Measurements from ENCODE around the gene B3GNT5. TPM values are rescaled to one million over a fixed set of nuclear protein-coding genes. Genes with fewer than 3 reads are reported as not detected.

B3GNT5 gene
- total RNA-seq, 1 donor from 2014 or later = 17.7 TPM

DNA sequence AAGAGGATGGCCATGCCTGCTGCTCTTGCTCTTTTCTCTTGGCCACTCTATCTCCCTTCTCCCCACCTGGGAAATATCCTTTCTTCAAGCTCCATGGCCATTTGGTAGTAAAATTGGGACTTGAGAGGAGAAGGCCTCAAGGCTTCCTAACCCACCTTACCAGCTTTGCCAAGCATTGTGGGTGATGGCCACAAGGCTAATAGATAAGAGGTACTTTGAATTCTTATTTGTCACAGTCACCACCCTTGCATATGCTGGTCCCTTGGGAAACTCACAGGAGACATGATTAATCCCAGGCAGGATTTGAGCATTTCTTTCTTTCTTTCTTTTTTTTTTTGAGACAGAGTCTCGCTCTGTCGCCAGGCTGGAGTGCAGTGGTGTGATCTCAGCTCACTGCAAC is 37.2 kb downstream of the B3GNT5 start:
- Mint-ChIP-seq H3K36me3 (ENCODE audit: low read depth) (peaks cover 13% of the 10 kb centered on the region), H3K9me3 (no peaks in the 10 kb centered on the region), H3K4me1 (ENCODE audit: low read depth) (peaks cover 22% of the 10 kb centered on the region), H3K27me3 (ENCODE audit: insufficient read depth) (no peaks in the 10 kb centered on the region), H3K4me3 (no peak overlapping the region), H3K27ac (no peak overlapping the region)
- no peak for DNase-seq (ENCODE audit: low spot score)
- intact Hi-C loops (cut with micrococcal nuclease) = no loop called here

DNA sequence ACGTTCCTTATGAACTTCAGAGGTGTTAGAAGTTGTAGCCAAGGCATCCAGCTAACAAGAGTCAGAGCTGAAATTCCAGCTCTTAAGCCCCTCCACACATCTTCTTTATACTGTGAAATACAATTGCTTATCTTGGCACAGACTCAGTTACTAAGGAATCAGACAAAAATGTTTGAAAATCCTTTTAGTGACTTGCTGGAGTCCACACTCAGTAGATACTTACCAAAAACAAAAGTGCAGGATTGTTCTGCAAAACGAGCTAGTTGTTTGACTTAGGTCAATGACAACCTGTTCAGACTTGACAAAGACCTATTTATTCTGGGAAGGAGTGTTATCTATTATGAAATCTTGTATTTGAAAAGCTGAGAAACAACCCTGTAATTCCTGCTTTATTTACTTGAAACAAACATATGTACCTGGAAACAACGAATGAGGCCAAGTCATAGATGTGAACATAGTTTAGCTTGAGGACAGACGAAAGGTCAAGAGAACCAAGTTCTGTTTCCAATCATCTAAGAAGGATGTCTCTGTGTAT is 38.5 kb downstream of the B3GNT5 start:
- Mint-ChIP-seq H3K27ac (no peak overlapping the region), H3K4me3 (no peak overlapping the region), H3K4me1 (ENCODE audit: low read depth) (peaks cover 9% of the 10 kb centered on the region), H3K36me3 (ENCODE audit: low read depth) (peaks cover 13% of the 10 kb centered on the region), H3K27me3 (ENCODE audit: insufficient read depth) (no peaks in the 10 kb centered on the region), H3K9me3 (no peaks in the 10 kb centered on the region)
- intact Hi-C loops (cut with micrococcal nuclease) = no loop called here
- DNase-seq (ENCODE audit: low spot score) = no peak

DNA sequence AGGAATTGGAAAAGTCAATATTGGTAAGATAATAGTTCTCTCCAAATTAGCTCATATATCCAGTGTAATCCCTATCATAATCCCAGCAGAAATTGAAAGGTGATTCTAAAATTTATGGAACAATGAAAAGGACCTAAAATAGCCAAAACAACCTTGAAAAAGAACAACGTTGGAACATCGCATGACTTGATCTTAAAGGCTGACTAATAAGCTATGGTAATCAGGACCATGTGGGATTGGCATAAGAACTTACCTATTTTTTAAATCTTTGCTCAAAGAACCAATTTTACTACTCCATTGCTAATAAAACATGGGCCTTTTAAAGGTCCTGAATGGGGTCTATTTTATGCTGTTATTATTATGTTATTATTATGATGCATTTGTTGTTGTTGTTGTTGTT is 40.9 kb downstream of the B3GNT5 start:
- Mint-ChIP-seq H3K36me3 (ENCODE audit: low read depth) (peaks cover 9% of the 10 kb centered on the region), H3K4me1 (ENCODE audit: low read depth) (no peaks in the 10 kb centered on the region), H3K9me3 (no peaks in the 10 kb centered on the region), H3K27ac (no peak overlapping the region), H3K4me3 (no peak overlapping the region), H3K27me3 (ENCODE audit: insufficient read depth) (no peaks in the 10 kb centered on the region)
- intact Hi-C loops (cut with micrococcal nuclease) = no loop called here
- no peak for DNase-seq (ENCODE audit: low spot score)

DNA sequence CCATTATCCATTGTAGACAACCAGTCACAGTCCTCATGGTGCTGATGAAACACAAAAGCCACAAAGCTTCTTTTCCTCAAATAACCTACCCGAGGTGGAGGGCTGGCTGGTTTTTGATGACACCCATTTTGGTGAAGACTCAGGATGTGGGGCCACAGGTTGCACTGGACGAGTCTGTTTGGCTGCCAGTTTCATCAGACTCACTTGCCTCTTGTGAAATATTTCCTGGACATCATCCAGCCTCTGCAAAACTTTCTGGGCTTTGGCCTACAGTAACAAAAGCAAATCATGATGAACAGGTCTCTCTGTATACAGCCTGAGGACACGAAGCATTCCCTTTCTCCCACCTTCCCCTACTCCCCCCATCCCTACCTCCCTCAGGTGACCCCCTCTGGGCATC is 42.2 kb downstream of the B3GNT5 start:
- DNase-seq (ENCODE audit: low spot score) = no peak
- no peak overlapping the region for H3K4me3 Mint-ChIP-seq
- intact Hi-C loops (cut with micrococcal nuclease) = no loop called here
- no peak overlapping the region for H3K27ac Mint-ChIP-seq
- H3K9me3 Mint-ChIP-seq = no peaks in the 10 kb centered on the region
- no peaks in the 10 kb centered on the region for H3K4me1 Mint-ChIP-seq (ENCODE audit: low read depth)
- H3K27me3 Mint-ChIP-seq (ENCODE audit: insufficient read depth) = no peaks in the 10 kb centered on the region
- H3K36me3 Mint-ChIP-seq (ENCODE audit: low read depth) = peaks cover 9% of the 10 kb centered on the region

DNA sequence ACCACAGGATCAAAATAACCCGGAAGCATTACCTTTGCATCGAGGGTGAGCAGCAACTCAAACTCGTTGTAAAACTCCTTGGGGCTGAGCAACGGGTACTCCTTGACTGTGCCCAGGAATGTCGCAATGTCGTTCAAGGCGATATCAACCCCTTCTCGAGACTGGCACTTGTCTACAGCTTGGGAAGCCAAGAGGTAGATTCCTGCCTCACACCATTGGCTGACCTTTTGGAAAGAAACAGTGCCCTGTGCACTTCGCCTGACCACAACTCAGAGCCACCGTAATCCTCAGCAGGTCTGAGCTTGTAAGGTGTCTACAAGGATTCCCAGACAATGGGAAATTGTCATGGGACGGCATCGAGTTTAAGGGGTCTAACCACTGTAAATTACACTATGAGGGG is 43.9 kb downstream of the B3GNT5 start:
- H3K36me3 Mint-ChIP-seq (ENCODE audit: low read depth) = peaks cover 3% of the 10 kb centered on the region
- H3K4me1 Mint-ChIP-seq (ENCODE audit: low read depth) = peaks cover 4% of the 10 kb centered on the region

DNA sequence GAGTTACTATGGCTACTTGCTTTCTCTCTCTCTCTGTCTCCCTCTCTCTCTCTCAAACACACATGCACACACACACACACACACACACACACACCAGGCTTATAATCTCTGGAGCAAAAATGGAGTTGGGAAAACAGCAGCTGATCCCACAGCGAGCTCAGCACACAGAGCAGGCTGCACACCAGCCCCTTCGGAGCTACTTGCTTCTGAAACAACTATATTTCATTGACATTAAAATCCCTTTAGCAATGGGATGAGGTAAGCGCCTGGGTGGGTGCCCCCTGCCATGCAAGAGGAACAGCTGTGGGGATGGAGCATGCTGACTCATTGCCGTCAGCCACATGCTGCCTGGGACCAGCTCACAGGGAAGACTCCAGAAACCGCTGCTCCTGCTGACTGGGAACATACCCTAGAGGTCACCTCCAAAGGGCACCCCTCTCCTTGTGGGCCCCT is 45.7 kb downstream of the B3GNT5 start:
- intact Hi-C loops (cut with micrococcal nuclease) = no loop called here
- H3K4me3 Mint-ChIP-seq = no peak overlapping the region
- H3K27me3 Mint-ChIP-seq (ENCODE audit: insufficient read depth) = no peaks in the 10 kb centered on the region
- peaks cover 3% of the 10 kb centered on the region for H3K36me3 Mint-ChIP-seq (ENCODE audit: low read depth)
- H3K27ac Mint-ChIP-seq = no peak overlapping the region
- H3K9me3 Mint-ChIP-seq = no peaks in the 10 kb centered on the region
- peaks cover 20% of the 10 kb centered on the region for H3K4me1 Mint-ChIP-seq (ENCODE audit: low read depth)
- DNase-seq (ENCODE audit: low spot score) = no peak

More for the DNA sequence above, 43.9 kb downstream of the B3GNT5 start:
- intact Hi-C loops (cut with micrococcal nuclease) = no loop called here
- Mint-ChIP-seq H3K27ac (no peak overlapping the region), H3K4me3 (no peak overlapping the region), H3K27me3 (ENCODE audit: insufficient read depth) (no peaks in the 10 kb centered on the region), H3K9me3 (no peaks in the 10 kb centered on the region)
- no peak for DNase-seq (ENCODE audit: low spot score)

DNA sequence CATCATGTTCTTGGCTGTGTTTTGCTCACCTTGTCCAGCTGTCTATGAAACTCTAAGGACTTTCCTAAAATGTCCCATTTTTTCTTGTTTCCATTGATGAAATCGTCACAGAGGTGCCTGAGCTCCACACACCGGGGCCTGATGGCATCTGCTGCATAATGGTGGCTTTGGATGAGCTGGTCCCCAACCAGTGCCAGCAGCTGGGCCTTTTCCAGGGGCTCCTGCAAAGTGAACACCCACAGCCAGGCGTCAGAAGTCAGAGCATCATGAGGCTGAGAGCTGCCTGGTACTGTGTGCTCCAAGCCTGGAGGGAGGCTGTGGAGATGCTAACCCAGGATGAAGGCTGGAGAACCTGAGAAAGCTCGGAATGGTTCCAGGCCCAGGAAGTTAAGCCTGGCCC is 46.9 kb downstream of the B3GNT5 start:
- no peak overlapping the region for H3K27ac Mint-ChIP-seq
- peaks cover 24% of the 10 kb centered on the region for H3K4me1 Mint-ChIP-seq (ENCODE audit: low read depth)

DNA sequence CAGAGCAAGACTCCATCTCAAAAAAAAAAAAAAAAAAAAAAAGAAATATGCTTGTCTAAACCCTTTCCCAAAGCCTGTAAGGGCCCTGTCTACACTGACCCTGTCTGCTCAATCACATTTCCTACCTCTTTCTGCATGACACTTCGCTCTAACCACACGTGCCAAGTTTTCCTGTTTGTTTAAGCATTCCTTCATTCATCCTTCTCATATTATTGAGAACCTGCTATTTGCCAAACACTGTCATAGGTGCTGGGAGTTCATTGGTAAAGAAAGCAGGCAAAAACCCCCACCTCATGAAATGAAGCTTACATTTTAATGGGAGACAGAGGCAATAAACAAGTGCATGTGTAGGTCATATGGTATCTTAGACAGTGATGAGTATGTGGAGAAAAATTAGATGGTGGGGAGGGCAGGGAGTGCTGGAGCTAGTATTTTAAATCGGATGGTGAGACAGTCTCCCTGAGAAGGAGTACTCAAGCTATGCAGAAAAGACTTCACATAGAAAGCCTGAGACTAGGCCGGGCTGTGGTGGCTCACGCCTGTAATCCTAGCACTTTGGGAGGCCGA is 48.0 kb downstream of the B3GNT5 start:
- Mint-ChIP-seq H3K4me3 (no peak overlapping the region), H3K27me3 (ENCODE audit: insufficient read depth) (no peaks in the 10 kb centered on the region), H3K27ac (no peak overlapping the region), H3K9me3 (no peaks in the 10 kb centered on the region), H3K4me1 (ENCODE audit: low read depth) (peaks cover 25% of the 10 kb centered on the region), H3K36me3 (ENCODE audit: low read depth) (peaks cover 2% of the 10 kb centered on the region)
- intact Hi-C loops (cut with micrococcal nuclease) = no loop called here
- DNase-seq (ENCODE audit: low spot score) = no peak

More for the DNA sequence above, 46.9 kb downstream of the B3GNT5 start:
- Mint-ChIP-seq H3K4me3 (no peak overlapping the region), H3K36me3 (ENCODE audit: low read depth) (peaks cover 3% of the 10 kb centered on the region), H3K9me3 (no peaks in the 10 kb centered on the region), H3K27me3 (ENCODE audit: insufficient read depth) (no peaks in the 10 kb centered on the region)
- intact Hi-C loops (cut with micrococcal nuclease) = no loop called here
- DNase-seq (ENCODE audit: low spot score) = no peak

DNA sequence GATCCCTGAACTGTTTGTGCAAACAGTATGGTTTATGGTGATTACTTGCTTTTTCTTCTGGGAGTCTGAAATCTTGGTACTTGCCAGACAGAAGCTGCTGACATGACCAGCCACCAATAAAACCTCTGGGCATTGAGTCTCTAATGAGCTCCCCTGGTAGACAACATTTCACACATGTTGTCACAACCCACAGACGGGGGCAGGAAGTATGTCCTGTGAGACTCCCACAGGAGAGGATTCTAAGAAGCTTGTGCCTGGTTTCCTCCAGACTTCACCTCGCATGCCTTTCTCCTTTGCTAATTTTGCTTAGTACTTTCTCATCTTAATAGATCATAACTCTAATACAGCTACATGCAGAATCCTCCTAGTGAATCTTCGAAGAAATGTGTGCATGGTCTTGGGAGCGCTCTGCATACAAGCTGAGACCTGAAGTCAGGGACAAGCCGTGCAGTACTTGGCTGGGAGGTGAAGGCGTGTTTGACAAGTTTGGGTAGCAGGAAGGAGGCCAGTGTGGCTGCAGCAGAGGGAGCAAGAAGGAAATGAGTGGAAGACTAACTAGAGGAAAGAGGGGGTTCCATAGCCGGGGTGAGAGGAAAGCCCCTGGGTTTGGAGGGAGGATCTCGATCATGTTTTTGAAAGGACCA is 49.0 kb downstream of the B3GNT5 start:
- intact Hi-C loops (cut with micrococcal nuclease) = no loop called here
- H3K36me3 Mint-ChIP-seq (ENCODE audit: low read depth) = peaks cover 6% of the 10 kb centered on the region
- H3K4me1 Mint-ChIP-seq (ENCODE audit: low read depth) = peaks cover 35% of the 10 kb centered on the region
- no peak for DNase-seq (ENCODE audit: low spot score)
- no peaks in the 10 kb centered on the region for H3K9me3 Mint-ChIP-seq
- no peaks in the 10 kb centered on the region for H3K27me3 Mint-ChIP-seq (ENCODE audit: insufficient read depth)
- H3K4me3 Mint-ChIP-seq = no peak overlapping the region
- H3K27ac Mint-ChIP-seq = peak overlapping the region; percentile 7

DNA sequence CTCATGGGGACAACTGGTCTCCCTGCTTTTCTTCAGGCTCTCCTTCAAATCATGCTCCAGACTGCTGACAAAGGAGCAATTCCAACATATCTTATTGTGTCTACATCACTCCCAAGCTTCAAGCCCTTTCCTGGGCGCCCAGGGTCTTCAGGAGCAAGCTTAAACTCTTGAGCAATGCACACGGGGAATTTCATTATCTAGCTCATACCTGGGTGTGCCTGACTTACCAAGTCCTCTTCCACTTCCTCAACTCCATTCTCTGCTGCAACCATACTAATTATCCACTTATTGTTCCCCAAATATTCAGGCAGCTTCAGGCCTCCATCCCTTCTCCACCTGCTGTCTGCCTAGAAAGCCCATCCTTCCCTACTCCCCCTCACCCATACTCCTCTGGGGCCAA is 50.6 kb downstream of the B3GNT5 start:
- Mint-ChIP-seq H3K9me3 (no peaks in the 10 kb centered on the region), H3K27me3 (ENCODE audit: insufficient read depth) (no peaks in the 10 kb centered on the region), H3K36me3 (ENCODE audit: low read depth) (peaks cover 5% of the 10 kb centered on the region), H3K4me3 (no peak overlapping the region), H3K4me1 (ENCODE audit: low read depth) (peaks cover 44% of the 10 kb centered on the region), H3K27ac (no peak overlapping the region)
- intact Hi-C loops (cut with micrococcal nuclease) = no loop called here
- DNase-seq (ENCODE audit: low spot score) = no peak

DNA sequence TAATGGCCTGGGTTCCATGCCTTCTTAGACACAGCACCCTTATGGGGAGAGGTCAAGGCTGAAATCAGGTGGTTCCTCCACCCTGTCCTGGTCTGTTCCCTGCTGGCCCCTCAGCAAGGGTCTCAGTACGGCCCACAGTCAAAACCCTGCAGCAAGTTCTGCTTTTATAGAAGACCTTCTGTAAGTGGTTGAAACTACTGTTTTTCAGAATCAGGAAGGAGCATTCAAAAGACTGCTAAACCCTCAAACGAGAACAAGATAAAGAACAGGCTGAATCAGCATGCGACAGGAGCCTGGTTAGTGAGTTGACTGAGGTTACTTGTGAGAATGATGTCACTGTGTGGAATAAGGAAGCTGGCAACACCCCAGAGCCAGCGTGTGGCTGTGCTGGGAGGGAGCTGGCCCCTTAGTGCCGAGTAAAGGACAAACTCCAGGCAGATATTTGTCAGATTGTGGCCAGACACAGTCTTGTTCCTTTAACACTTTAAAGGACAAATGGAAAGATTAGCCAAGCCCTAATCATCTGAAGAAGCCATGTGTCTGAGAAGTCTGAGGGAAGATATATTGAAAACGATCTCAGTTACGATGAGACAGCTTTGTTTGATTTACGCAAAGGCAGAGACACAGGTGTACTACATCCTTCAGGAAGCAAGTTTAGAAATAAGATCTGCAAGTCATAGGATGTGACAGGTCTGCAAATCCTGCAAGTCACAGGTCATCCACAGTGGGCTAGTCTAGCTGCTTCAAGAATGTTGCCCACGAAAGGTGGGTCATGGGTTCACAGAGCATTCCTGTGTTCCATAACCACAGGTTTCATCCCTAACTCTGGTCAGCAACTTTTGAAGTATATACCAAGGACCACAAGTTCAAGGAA is 54.0 kb downstream of the B3GNT5 start:
- no peaks in the 10 kb centered on the region for H3K9me3 Mint-ChIP-seq
- intact Hi-C loops (cut with micrococcal nuclease) = loop anchor here (1.0 to 5.0 kb wide), 3 partner anchors 22 to 40 kb away; no protein-coding TSS in a partner anchor
- H3K4me1 Mint-ChIP-seq (ENCODE audit: low read depth) = peaks cover 39% of the 10 kb centered on the region
- peaks cover 9% of the 10 kb centered on the region for H3K36me3 Mint-ChIP-seq (ENCODE audit: low read depth)
- peak overlapping the region; percentile 53 for H3K4me3 Mint-ChIP-seq
- DNase-seq (ENCODE audit: low spot score) = peak; percentile 28
- no peaks in the 10 kb centered on the region for H3K27me3 Mint-ChIP-seq (ENCODE audit: insufficient read depth)
- H3K27ac Mint-ChIP-seq = peak overlapping the region; percentile 72

DNA sequence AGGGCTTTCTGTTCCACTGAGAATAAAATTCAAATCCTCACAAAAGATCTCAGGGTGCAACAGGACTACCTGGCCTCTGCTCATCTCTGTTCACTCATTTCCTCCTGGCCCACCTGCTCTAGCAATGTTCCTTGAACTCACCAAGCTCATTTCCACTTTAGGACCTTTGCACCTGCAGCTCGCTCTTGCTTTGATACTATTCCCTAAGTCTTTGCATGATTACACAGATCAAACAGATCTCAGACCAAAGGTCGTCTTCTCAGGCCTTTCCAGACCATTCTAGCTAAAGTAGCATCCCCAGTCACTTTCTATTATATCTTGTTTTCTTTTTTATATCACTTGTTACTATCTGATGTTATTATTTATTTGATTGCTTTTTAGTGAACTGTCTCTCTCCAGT is 54.7 kb downstream of the B3GNT5 start:
- intact Hi-C loops (cut with micrococcal nuclease) = loop anchor here (1.0 to 5.0 kb wide), 3 partner anchors 22 to 40 kb away; no protein-coding TSS in a partner anchor
- Mint-ChIP-seq H3K27me3 (ENCODE audit: insufficient read depth) (no peaks in the 10 kb centered on the region), H3K9me3 (no peaks in the 10 kb centered on the region), H3K4me3 (no peak overlapping the region), H3K36me3 (ENCODE audit: low read depth) (peaks cover 10% of the 10 kb centered on the region), H3K4me1 (ENCODE audit: low read depth) (peaks cover 32% of the 10 kb centered on the region), H3K27ac (no peak overlapping the region)
- DNase-seq (ENCODE audit: low spot score) = no peak

DNA sequence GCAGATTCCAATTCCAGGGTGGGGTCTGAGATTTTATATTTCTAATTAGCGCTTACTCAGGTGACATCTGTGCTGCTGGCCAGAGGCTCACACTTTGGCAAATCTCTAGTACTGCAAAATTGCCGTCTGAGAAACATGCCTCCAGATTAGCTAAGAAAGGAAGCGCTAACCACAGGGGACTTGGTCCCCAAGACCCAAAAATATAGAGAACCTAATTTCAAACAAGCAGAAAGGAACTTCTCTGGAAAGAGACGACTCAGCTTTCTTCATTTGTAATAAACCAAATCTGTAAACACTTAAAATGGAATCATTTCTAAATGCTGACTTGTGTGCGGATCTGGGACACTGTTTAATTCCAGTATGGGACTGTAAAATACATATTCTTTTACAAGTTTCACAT is 55.7 kb downstream of the B3GNT5 start:
- Mint-ChIP-seq H3K27me3 (ENCODE audit: insufficient read depth) (no peaks in the 10 kb centered on the region), H3K9me3 (no peaks in the 10 kb centered on the region), H3K27ac (no peak overlapping the region), H3K4me1 (ENCODE audit: low read depth) (peaks cover 24% of the 10 kb centered on the region), H3K36me3 (ENCODE audit: low read depth) (peaks cover 12% of the 10 kb centered on the region), H3K4me3 (no peak overlapping the region)
- DNase-seq (ENCODE audit: low spot score) = no peak
- intact Hi-C loops (cut with micrococcal nuclease) = loop anchor here (5.0 kb wide), 2 partner anchors 39 to 41 kb away; no protein-coding TSS in a partner anchor
